ENCODE results near the gene MRPL21.

DNA sequence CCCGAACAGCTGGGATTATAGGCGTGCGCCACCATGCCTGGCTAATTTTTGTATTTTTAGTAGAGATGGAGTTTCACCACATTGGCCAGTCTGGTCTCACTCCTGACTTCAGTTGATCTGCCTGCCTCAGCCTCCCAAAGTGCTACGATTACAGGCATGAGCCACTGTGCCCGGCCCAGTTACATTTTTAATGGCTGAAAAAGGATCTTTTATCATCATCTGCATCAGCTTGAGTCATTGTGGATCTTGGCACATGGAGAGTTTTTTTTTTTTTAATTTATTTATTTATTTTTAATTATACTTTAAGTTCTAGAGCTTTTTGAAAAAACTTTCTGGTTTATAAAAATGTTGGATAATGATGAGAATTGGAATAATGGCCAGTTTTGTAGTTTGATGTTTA, 8.6 kb upstream of the MRPL21 start:
- TF ChIP-seq, protein P1, sequence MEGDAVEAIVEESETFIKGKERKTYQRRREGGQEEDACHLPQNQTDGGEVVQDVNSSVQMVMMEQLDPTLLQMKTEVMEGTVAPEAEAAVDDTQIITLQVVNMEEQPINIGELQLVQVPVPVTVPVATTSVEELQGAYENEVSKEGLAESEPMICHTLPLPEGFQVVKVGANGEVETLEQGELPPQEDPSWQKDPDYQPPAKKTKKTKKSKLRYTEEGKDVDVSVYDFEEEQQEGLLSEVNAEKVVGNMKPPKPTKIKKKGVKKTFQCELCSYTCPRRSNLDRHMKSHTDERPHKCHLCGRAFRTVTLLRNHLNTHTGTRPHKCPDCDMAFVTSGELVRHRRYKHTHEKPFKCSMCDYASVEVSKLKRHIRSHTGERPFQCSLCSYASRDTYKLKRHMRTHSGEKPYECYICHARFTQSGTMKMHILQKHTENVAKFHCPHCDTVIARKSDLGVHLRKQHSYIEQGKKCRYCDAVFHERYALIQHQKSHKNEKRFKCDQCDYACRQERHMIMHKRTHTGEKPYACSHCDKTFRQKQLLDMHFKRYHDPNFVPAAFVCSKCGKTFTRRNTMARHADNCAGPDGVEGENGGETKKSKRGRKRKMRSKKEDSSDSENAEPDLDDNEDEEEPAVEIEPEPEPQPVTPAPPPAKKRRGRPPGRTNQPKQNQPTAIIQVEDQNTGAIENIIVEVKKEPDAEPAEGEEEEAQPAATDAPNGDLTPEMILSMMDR (IDR thresholded peaks at IDR 0.05) = no peak
- no peak for TF ChIP-seq EZH2 (IDR thresholded peaks at IDR 0.05; ENCODE audit: borderline replicate concordance, insufficient read depth, low read depth, low read length, poor library complexity, severe bottlenecking)
